ENCODE results near the gene ZNF234.
"Not testable (repeated sequence)": the region's sequence is repeated elsewhere in the genome, so short reads cannot be mapped to it uniquely, and the experiment has no call there.

The ZNF234 gene

DNA sequence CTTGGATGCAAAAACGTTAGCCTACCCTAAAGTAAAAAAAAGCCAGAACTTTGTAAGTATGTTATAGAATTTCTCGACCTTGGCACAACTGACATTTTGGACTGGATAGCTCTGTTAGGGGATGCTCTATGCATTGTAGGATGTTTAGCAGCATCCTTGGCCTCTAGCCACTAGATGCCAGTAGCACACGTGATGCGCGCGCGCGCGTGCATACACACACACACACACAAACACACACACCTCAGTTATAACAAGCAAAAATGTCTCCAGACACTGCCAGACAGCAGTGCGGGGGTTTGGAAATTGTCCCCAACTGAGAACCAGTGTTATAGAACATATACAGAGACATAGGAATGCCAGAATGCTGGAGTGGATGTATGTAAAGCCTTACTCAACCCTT, 40.8 kb downstream of the ZNF234 start:
- no peak for DNase-seq

DNA sequence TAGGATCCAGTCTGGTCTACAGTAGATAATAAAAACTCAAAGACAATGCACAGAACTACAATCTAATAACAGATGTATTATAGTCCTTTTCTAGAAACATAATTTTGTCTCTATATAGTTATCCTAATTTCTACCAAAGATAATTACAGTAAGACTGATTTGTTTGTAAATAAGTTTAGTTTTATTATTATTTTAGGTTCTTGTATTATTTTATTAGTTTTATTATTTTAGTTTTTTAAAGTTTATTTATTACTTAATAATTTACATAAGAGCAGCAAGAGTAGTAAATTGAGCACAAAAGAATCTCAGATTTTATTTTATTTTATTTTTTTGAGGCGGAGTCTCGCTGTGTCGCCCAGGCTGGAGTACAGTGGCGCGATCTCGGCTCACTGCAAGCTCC, 48.7 kb downstream of the ZNF234 start:
- DNase-seq: no peak

- DNase-seq: no peak
These were observed 50.8 kb downstream of the ZNF234 start for GRCh38 chr19:44192127-44192526.

- no peak for DNase-seq
These were observed 55.4 kb downstream of the ZNF234 start for GRCh38 chr19:44196772-44197171.

DNA sequence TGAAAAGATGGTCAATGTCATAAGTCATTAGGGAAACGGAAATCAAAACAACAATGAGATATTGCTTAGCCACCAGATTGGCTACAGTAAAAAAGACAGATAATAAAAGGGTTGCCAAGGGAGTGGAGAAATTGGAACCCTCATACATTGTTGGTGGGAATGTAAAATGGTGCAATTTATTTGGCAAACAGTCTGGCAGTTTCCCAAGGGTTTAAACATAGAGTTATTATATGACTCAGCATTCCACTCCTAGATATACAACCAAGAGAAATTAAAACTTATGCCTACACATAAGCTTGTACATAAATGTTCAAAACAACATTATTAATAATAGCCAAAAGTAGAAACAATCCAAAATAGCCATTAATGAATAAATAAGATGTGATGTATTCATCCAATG, 61.1 kb downstream of the ZNF234 start:
- DNase-seq: no peak

- no peak for DNase-seq
These were observed 61.6 kb downstream of the ZNF234 start for GRCh38 chr19:44202974-44203373.

GRCh38 chr19:44203877-44204276, 62.5 kb downstream of the ZNF234 start:
- DNase-seq: not testable (repeated sequence)

DNA sequence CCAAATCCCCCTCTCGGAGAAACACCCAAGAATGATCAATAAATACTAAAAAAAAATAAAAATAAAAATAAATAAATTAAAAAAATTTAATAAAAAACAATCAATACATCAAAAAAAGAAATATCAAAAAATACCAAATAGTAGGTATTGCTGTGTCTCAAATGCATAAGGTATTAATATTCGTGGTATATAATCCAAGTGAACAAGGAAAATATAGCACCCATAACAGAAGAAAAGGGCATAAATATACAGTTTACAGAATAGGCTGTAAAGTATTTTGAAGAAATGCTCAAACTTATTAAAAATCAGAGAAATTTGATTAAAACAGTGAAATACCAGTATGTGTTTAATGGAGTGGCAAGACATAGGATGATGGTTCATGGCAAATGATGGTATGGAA, 63.4 kb downstream of the ZNF234 start:
- no peak for DNase-seq

DNA sequence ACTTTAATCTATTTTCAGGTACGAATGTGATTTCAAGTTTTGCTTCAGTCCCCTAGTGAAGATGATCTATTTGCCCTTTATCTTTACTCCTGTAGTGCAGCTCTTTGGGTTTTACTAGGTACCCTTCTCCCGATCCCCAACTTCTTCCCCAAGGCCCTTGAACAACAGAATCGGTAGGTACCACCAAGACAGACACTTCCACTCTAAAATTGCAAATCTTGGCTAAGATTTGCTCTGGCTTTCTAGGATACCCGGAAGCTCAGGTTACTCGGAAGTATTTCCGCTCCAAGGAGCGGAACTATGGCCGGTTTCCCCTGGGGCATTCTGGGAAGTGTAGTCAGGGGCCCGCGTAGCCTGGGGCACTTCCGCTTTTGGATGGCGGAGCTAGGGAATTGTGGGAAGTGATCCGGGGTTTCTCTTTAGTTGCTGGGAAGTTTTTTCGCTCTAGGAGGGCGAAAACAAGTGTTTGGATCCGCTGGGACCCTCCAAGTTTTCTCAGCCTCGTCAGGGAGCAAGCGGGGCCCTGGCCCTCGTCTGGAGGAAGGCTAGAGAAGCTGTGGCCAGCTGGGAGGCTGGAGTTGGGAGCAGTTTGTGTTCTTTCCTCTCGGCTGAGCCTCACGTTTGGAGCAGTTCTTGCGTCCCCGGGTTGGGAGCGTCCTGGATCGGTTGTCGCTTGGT, 65.9 kb downstream of the ZNF234 start:
- peak; percentile 95 for DNase-seq

Data from fibroblast of skin of abdomen (primary cell).